Hepatocyte (in vitro differentiated cells): ENCODE results near the gene LRRC71. TPM values are rescaled to one million over a fixed set of nuclear protein-coding genes. Genes with fewer than 3 reads are reported as not detected.

Experiments
- DNase-seq: peaks from one replicate; pipeline ENCODE4 v3.0.0-alpha.2; 2016; ENCODE audit warnings: low spot score
- H2AFZ ChIP-seq: fragments of 200-600 bp; sonication (generic); 2 replicates; pipeline ENCODE4 v1.6.0; 2016; ENCODE audit warnings: antibody characterized with exemption, mild to moderate bottlenecking
- H3K27ac ChIP-seq: fragments of 200-600 bp; sonication (generic); 2 replicates; pipeline ENCODE4 v1.5.1; 2016; ENCODE audit warnings: mild to moderate bottlenecking
- H3K27me3 ChIP-seq: fragments of 200-600 bp; sonication (generic); 2 replicates; pipeline ENCODE4 v1.6.1; 2016
- H3K36me3 ChIP-seq: fragments of 200-600 bp; sonication (generic); replicated peaks from 2 replicates; pipeline ENCODE4 v1.5.1; 2016; ENCODE audit warnings: low read depth; ENCODE audit not compliant: insufficient read depth
- H3K4me1 ChIP-seq: fragments of 200-600 bp; sonication (generic); 2 replicates; pipeline ENCODE4 v1.5.1; 2016; ENCODE audit warnings: mild to moderate bottlenecking, moderate library complexity; ENCODE audit not compliant: insufficient read depth
- H3K4me2 ChIP-seq: fragments of 200-600 bp; sonication (generic); 2 replicates; pipeline ENCODE4 v1.6.0; 2016
- H3K4me3 ChIP-seq: fragments of 200-600 bp; sonication (generic); 2 replicates; pipeline ENCODE4 v1.5.1; 2016; ENCODE audit warnings: mild to moderate bottlenecking
- H3K79me2 ChIP-seq: fragments of 200-600 bp; sonication (generic); 2 replicates; pipeline ENCODE4 v1.6.0; 2017; ENCODE audit warnings: mild to moderate bottlenecking
- H3K9me2 ChIP-seq: fragments of 200-600 bp; sonication (generic); replicated peaks from 2 replicates; pipeline ENCODE4 v1.6.0; 2017; ENCODE audit warnings: mild to moderate bottlenecking; ENCODE audit not compliant: insufficient read depth
- H3K9me3 ChIP-seq: fragments of 200-600 bp; sonication (generic); 2 replicates; pipeline ENCODE4 v1.5.1; 2016; ENCODE audit warnings: low read depth, mild to moderate bottlenecking
- H4K20me1 ChIP-seq: fragments of 200-600 bp; sonication (generic); 2 replicates; pipeline ENCODE4 v1.6.0; 2016; ENCODE audit warnings: mild to moderate bottlenecking; ENCODE audit not compliant: insufficient read depth, poor library complexity, severe bottlenecking
- CTCF ChIP-seq: fragments of 200-600 bp; sonication (generic); IDR thresholded peaks from 2 replicates; pipeline ENCODE4 v1.5.1; 2016; ENCODE audit warnings: antibody characterized with exemption, mild to moderate bottlenecking; ENCODE audit not compliant: poor library complexity
- EZH2 ChIP-seq: fragments of 200-600 bp; sonication (generic); IDR thresholded peaks from 2 replicates; pipeline ENCODE4 v1.6.1; 2016; ENCODE audit warnings: antibody characterized with exemption, mild to moderate bottlenecking, borderline replicate concordance
- EZH2phosphoT487 ChIP-seq: fragments of 200-600 bp; sonication (generic); IDR thresholded peaks from one replicate; pipeline ENCODE4 v1.6.1; 2018; ENCODE audit warnings: antibody characterized with exemption, mild to moderate bottlenecking, low read depth, moderate library complexity; ENCODE audit not compliant: unreplicated experiment, severe bottlenecking
- WGBS: methylation state at CpG from one replicate; pipeline ENCODE4 v1.1.6; 2016; ENCODE audit warnings: low lambda C conversion rate; ENCODE audit errors: missing lambda C conversion rate; 5-methylcytosine and 5-hydroxymethylcytosine counted together
- polyA plus RNA-seq: library from polyadenylated mRNA; unstranded; fragments of >200 nt; fragmentation: Nextera tagmentation; extraction: Ambion mirVana; gene quantifications from 2 replicates; pipeline ENCODE4 v1.2.1, GENCODE V29; 2016
- total RNA-seq: library from RNA; depleted of rRNA; stranded (reverse); fragments of >200 nt; gene quantifications from 2 replicates; pipeline ENCODE4 v1.2.3, GENCODE V29; 2014

LRRC71 gene
- total and polyA plus RNA-seq, 2 experiments from 2014 or later, result not detected

- H3K79me2 ChIP-seq, result no peaks in the 10 kb centered on the region
- no peaks in the 10 kb centered on the region for H3K27me3 ChIP-seq
- WGBS, result 87% methylated on average over 5 of the region's 5 CpGs
These were observed 10.8 kb upstream of the LRRC71 start for GRCh38 chr1:156909671-156910070.

GRCh38 chr1:156910309-156910782, 10.1 kb upstream of the LRRC71 start:
- peak; percentile 62 for DNase-seq
- no peak overlapping the region for H2AFZ ChIP-seq
- H3K4me1 ChIP-seq, result peaks cover 19% of the 10 kb centered on the region
- no peak overlapping the region for H3K4me3 ChIP-seq
- no peak overlapping the region for H3K27ac ChIP-seq
- no peaks in the 10 kb centered on the region for H4K20me1 ChIP-seq
- peak overlapping the region; percentile 62 for H3K4me2 ChIP-seq
- H3K79me2 ChIP-seq, result no peaks in the 10 kb centered on the region
- H3K9me2 ChIP-seq, result no peaks in the 10 kb centered on the region
- no peaks in the 10 kb centered on the region for H3K36me3 ChIP-seq
- peak; percentile 66 for TF ChIP-seq CTCF
- TF ChIP-seq EZH2, result no peak
- no peaks in the 10 kb centered on the region for H3K9me3 ChIP-seq
- no peaks in the 10 kb centered on the region for H3K27me3 ChIP-seq
- 26% methylated on average over 14 of the region's 18 CpGs for WGBS

More at GRCh38 chr1:156909671-156910070, 10.8 kb upstream of the LRRC71 start:
- Histone ChIP-seq H3K9me3 (no peaks in the 10 kb centered on the region), H3K4me3 (no peak overlapping the region), H3K27ac (no peak overlapping the region), H2AFZ (no peak overlapping the region), H3K4me1 (peaks cover 19% of the 10 kb centered on the region), H3K9me2 (no peaks in the 10 kb centered on the region), H3K4me2 (no peak overlapping the region), H3K36me3 (no peaks in the 10 kb centered on the region), H4K20me1 (no peaks in the 10 kb centered on the region)
- DNase-seq, result no peak
- TF ChIP-seq EZH2phosphoT487 (no peak), EZH2 (no peak), CTCF (no peak)

- no peaks in the 10 kb centered on the region for H3K36me3 ChIP-seq
- H3K27ac ChIP-seq, result no peak overlapping the region
- peaks cover 19% of the 10 kb centered on the region for H3K4me1 ChIP-seq
- H3K9me2 ChIP-seq, result no peaks in the 10 kb centered on the region
- WGBS, result 71% methylated on average over 6 of the region's 6 CpGs
- no peak overlapping the region for H3K4me3 ChIP-seq
- H2AFZ ChIP-seq, result no peak overlapping the region
- no peaks in the 10 kb centered on the region for H4K20me1 ChIP-seq
- H3K79me2 ChIP-seq, result no peaks in the 10 kb centered on the region
- no peak overlapping the region for H3K4me2 ChIP-seq
- TF ChIP-seq EZH2phosphoT487, result no peak
- no peak for TF ChIP-seq EZH2
- TF ChIP-seq CTCF, result no peak
- no peaks in the 10 kb centered on the region for H3K27me3 ChIP-seq
- H3K9me3 ChIP-seq, result no peaks in the 10 kb centered on the region
- no peak for DNase-seq
These were observed 8.7 kb upstream of the LRRC71 start for GRCh38 chr1:156911577-156912298.
